ENCODE measurements around the gene CLCN4.

CLCN4 gene

DNA sequence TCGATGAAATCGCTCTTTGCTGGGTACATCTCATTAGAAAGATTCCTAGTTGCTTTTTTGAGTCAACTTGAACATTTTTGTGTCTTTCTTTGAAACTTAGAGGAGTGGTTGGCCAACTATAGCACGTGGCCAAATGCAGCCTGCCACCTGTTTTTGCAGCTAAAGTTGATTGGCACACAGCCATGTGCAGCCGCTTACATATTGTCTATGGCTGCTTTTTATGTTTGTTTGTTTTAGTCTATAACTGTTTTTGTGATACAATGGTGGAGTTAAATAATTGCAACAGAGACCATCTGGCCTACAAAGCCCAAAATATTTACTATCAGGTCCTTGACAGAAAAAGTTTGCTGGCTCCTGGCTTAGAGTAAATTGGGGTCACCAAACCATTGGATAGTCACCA is 86.3 kb downstream of the CLCN4 start:
- no peak for DNase-seq (ENCODE audit: low read depth in 2 of 2)

DNA sequence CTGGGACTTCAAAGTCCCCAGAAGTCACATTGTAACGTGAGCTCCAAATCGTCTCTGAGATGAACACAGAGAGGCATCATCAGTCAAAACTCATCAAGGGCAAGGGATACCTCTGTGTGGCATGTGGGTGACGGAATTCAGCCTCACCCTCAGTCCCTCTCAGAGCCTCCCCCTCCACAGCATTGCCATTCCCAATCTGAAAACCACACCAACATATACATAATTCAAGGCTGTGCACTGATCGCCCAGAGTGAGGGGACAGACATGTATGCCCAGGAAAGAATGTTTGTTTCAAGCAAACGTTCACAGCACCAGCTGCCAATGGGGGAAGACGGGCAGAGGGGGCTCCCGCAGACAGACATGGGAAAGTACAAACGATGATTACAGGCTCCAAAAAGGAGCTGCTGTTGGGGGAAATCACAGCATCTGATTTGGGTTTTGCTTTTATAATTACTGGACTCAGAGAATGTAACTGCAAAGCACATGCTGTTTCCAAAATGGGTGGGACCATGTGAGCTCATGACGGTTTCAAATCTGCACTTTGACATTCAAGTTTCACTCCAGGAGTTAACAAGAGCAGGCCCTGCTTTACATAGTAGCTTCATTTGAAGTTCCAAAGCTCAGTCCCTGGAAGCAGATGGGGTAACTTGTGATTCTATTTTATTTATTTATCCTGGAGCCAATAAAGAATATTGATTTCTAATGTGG is 88.3 kb downstream of the CLCN4 start:
- DNase-seq (ENCODE audit: low read depth in 2 of 2), result no peak

- no peak for DNase-seq (ENCODE audit: low read depth in 2 of 2)
Measured at GRCh38 chrX:10245886-10246285, 89.1 kb downstream of the CLCN4 start.

- DNase-seq (ENCODE audit: low read depth in 2 of 2), result no peak
Measured at GRCh38 chrX:10246297-10246696, 89.5 kb downstream of the CLCN4 start.

GRCh38 chrX:10246846-10247245 is 90.1 kb downstream of the CLCN4 start:
- no peak for DNase-seq (ENCODE audit: low read depth in 2 of 2)

DNA sequence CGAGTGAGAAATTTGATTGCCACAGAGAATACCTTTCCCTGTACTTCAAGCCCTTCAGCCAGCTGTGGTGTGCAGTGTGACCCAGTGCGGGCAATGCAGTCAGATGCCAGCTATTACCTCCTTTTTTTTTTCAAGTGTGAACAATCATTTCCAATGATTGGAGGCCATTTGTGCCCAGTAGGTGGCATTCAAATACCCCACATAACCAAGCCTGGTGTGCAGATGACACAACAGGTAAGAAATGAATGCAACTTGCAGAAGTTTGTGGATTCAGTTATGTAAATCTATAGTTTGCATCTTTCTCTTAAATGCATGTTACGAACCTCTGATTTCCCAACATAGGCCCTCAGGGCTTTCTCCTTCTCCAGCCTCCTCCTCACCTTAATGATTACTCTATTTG is 98.0 kb downstream of the CLCN4 start:
- DNase-seq (ENCODE audit: low read depth in 2 of 2), result no peak

- DNase-seq (ENCODE audit: low read depth in 2 of 2), result peak; percentile 23 to 35
Measured at GRCh38 chrX:10259716-10260115, 102.9 kb downstream of the CLCN4 start.

GRCh38 chrX:10265775-10266174 is 109.0 kb downstream of the CLCN4 start:
- DNase-seq (ENCODE audit: low read depth in 2 of 2), result no peak

- DNase-seq (ENCODE audit: low read depth in 2 of 2), result no peak
Measured at GRCh38 chrX:10278716-10279115, 121.9 kb downstream of the CLCN4 start.

DNA sequence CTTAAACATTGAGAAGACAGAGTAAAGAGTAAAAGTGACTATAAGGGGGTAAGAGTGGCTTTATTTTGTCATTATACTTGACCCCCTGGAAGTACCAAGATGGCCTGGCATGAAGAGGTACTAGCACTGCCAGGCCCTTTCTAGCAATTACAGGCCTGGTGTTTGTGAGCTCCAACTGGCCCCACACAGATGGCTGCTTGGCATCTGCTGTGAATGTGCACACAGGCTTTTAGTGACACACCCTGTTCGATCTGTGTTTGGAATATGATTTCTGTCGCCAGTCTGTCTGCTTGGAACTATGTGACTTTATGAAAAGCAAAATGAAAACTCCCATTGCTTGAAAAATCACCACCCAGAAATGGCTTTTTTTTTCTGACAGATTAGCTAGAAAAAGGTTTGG is 123.3 kb downstream of the CLCN4 start:
- no peak for DNase-seq (ENCODE audit: low read depth in 2 of 2)

DNA sequence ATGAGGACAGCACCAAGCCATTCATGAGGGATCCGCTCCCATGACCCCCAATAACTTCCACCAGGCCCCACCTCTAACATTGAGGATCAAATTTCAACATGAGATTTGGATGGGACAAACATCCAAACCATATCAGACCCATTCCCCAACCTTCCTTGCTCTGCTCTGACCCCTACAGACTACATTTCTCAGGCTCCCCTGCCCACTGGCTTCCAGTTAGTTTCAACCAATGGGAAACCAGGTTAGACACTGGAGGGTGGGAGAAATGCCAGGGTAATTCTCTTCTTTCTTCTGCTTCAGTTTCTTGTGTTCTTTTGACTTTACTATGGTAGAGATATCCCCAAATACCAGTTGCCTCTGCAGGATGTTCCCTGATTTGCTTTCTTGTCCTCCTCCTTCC is 125.7 kb downstream of the CLCN4 start:
- DNase-seq (ENCODE audit: low read depth in 2 of 2), result no peak

GRCh38 chrX:10286195-10286594 is 129.4 kb downstream of the CLCN4 start:
- DNase-seq (ENCODE audit: low read depth in 2 of 2), result no peak

All from fibroblast of skin of left biceps (primary cell).